T-helper 22 cell (primary cell): ENCODE data around the gene CCDC34.

Source experiments
- DNase-seq: peaks from one replicate; pipeline ENCODE4 v3.0.0-alpha.2; 2020; ENCODE audit warnings: low read depth

Gene CCDC34

GRCh38 chr11:27362749-27363575 lies at the start of gene CCDC34:
Gene CCDC34 (minus strand): TSS chr11:27363215. CDS start chr11:27363194, 21 bp downstream.
- DNase-seq: peak; percentile 79

- no peak for DNase-seq
Observed at GRCh38 chr11:27412192-27412691, 49.2 kb upstream of the CCDC34 start.

- no peak for DNase-seq
Observed at GRCh38 chr11:27411328-27411727, 48.3 kb upstream of the CCDC34 start.

- no peak for DNase-seq
Observed at GRCh38 chr11:27410272-27410671, 47.3 kb upstream of the CCDC34 start.

- no peak for DNase-seq
Observed at GRCh38 chr11:27409742-27410141, 46.7 kb upstream of the CCDC34 start.

- DNase-seq: no peak
Observed at GRCh38 chr11:27409049-27409448, 46.0 kb upstream of the CCDC34 start.

- no peak for DNase-seq
Observed at GRCh38 chr11:27408246-27408800, 45.3 kb upstream of the CCDC34 start.

GRCh38 chr11:27406498-27407354 lies 43.7 kb upstream of the CCDC34 start:
- no peak for DNase-seq

- DNase-seq: no peak
Observed at GRCh38 chr11:27405134-27405533, 42.1 kb upstream of the CCDC34 start.

GRCh38 chr11:27404427-27404826 lies 41.4 kb upstream of the CCDC34 start:
- no peak for DNase-seq

GRCh38 chr11:27403195-27403594 lies 40.2 kb upstream of the CCDC34 start:
- no peak for DNase-seq

GRCh38 chr11:27402450-27402849 lies 39.4 kb upstream of the CCDC34 start:
- no peak for DNase-seq

- no peak for DNase-seq
Observed at GRCh38 chr11:27401833-27402316, 38.9 kb upstream of the CCDC34 start.

- no peak for DNase-seq
Observed at GRCh38 chr11:27401280-27401832, 38.3 kb upstream of the CCDC34 start.

- no peak for DNase-seq
Observed at GRCh38 chr11:27398400-27398770, 35.4 kb upstream of the CCDC34 start.

- DNase-seq: no peak
Observed at GRCh38 chr11:27397624-27398399, 34.8 kb upstream of the CCDC34 start.

- no peak for DNase-seq
Observed at GRCh38 chr11:27396259-27396839, 33.3 kb upstream of the CCDC34 start.

- DNase-seq: no peak
Observed at GRCh38 chr11:27395556-27396258, 32.7 kb upstream of the CCDC34 start.

- DNase-seq: no peak
Observed at GRCh38 chr11:27394781-27395228, 31.8 kb upstream of the CCDC34 start.
